ENCODE measurements around the gene TBCD. TPM values are rescaled to one million over a fixed set of nuclear protein-coding genes. Genes with fewer than 3 reads are reported as not detected.

The TBCD gene
- total and polyA plus RNA-seq, 2 donors (not counting 1 experiment from before 2014, with no cell fraction given), result 22.1 to 36.7 TPM

GRCh38 chr17:82908543-82909160 lies 156.8 kb downstream of the TBCD start:
- no peak overlapping the region for H3K4me3 ChIP-seq (replicated peaks in 1 of 4; ENCODE audit: control extremely low read depth in 1 of 4, insufficient read depth in 1 of 4, low read depth in 3 of 4, low read length in 4 of 4)
- H3K27ac ChIP-seq (ENCODE audit: insufficient read depth, low read length), result no peak overlapping the region
- no peaks in the 10 kb centered on the region for H3K36me3 ChIP-seq (ENCODE audit: control insufficient read depth, insufficient read depth, low read length)
- no peaks in the 10 kb centered on the region for H3K9me3 ChIP-seq (ENCODE audit: control insufficient read depth, insufficient read depth, low read depth, low read length)
- no peak overlapping the region for H2AFZ ChIP-seq (ENCODE audit: low read length)
- no peaks in the 10 kb centered on the region for H3K79me2 ChIP-seq (ENCODE audit: control insufficient read depth, insufficient read depth, low read length)
- no peaks in the 10 kb centered on the region for H3K4me1 ChIP-seq (ENCODE audit: control insufficient read depth, extremely low read depth, insufficient read depth, low read length)
- no peaks in the 10 kb centered on the region for H3K27me3 ChIP-seq (ENCODE audit: control insufficient read depth, insufficient read depth, low read length)
- no peak overlapping the region for H3K9ac ChIP-seq (ENCODE audit: insufficient read depth, low read length)
- no peak overlapping the region for H3K4me2 ChIP-seq (ENCODE audit: extremely low read depth, insufficient read depth, low read length)
- no peaks in the 10 kb centered on the region for H4K20me1 ChIP-seq (ENCODE audit: control insufficient read depth, extremely low read depth, insufficient read depth, low read length)
- no peak for TF ChIP-seq EZH2 (IDR thresholded peaks at IDR 0.05; ENCODE audit: low read length, missing control alignments)
- TF ChIP-seq, protein P1, sequence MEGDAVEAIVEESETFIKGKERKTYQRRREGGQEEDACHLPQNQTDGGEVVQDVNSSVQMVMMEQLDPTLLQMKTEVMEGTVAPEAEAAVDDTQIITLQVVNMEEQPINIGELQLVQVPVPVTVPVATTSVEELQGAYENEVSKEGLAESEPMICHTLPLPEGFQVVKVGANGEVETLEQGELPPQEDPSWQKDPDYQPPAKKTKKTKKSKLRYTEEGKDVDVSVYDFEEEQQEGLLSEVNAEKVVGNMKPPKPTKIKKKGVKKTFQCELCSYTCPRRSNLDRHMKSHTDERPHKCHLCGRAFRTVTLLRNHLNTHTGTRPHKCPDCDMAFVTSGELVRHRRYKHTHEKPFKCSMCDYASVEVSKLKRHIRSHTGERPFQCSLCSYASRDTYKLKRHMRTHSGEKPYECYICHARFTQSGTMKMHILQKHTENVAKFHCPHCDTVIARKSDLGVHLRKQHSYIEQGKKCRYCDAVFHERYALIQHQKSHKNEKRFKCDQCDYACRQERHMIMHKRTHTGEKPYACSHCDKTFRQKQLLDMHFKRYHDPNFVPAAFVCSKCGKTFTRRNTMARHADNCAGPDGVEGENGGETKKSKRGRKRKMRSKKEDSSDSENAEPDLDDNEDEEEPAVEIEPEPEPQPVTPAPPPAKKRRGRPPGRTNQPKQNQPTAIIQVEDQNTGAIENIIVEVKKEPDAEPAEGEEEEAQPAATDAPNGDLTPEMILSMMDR (conservative IDR thresholded peaks at IDR 0.05 in 1 of 2, IDR thresholded peaks at IDR 0.05 in 1 of 2; ENCODE audit: low read depth in 1 of 2, low read length in 2 of 2), result no peak
- DNase-seq (ENCODE audit: low read depth in 2 of 2), result no peak

DNA sequence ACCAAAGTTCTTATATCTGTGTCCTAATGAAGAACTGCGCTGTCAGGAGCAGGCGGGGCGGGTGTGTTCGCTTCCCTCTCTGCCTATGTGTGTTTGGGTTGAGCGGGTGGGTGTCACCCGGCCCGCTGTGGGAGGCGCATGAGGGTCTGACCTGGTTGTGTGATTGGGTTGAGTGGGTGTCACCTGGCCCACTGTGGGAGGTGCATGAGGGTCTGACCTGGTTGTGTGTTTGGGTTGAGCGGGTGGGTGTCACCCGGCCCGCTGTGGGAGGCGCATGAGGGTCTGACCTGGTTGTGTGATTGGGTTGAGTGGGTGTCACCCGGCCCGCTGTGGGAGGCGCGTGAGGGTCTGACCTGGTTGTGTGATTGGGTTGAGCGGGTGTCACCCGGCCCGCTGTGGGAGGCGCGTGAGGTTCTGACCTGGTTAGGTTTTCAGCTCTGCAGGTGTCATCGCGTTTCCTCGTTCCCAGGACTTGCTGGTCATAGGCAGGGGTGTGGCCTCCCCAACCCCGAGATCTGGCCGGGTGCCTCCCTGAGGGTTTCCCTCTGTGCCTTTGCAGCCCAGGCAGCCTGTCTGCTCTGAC lies 157.5 kb downstream of the TBCD start:
- TF ChIP-seq, protein P1 (conservative IDR thresholded peaks at IDR 0.05 in 1 of 2, IDR thresholded peaks at IDR 0.05 in 1 of 2; ENCODE audit: low read depth in 1 of 2, low read length in 2 of 2), result no peak
- TF ChIP-seq EZH2 (IDR thresholded peaks at IDR 0.05; ENCODE audit: low read length, missing control alignments), result no peak
- H3K4me2 ChIP-seq (ENCODE audit: extremely low read depth, insufficient read depth, low read length), result no peak overlapping the region
- H3K36me3 ChIP-seq (ENCODE audit: control insufficient read depth, insufficient read depth, low read length), result peaks cover 1% of the 10 kb centered on the region
- H3K27me3 ChIP-seq (ENCODE audit: control insufficient read depth, insufficient read depth, low read length), result no peaks in the 10 kb centered on the region
- no peak overlapping the region for H3K4me3 ChIP-seq (replicated peaks in 1 of 4; ENCODE audit: control extremely low read depth in 1 of 4, insufficient read depth in 1 of 4, low read depth in 3 of 4, low read length in 4 of 4)
- no peaks in the 10 kb centered on the region for H4K20me1 ChIP-seq (ENCODE audit: control insufficient read depth, extremely low read depth, insufficient read depth, low read length)
- H3K9me3 ChIP-seq (ENCODE audit: control insufficient read depth, insufficient read depth, low read depth, low read length), result no peaks in the 10 kb centered on the region
- H2AFZ ChIP-seq (ENCODE audit: low read length), result no peak overlapping the region
- no peak overlapping the region for H3K27ac ChIP-seq (ENCODE audit: insufficient read depth, low read length)
- H3K4me1 ChIP-seq (ENCODE audit: control insufficient read depth, extremely low read depth, insufficient read depth, low read length), result no peaks in the 10 kb centered on the region
- no peak for DNase-seq (ENCODE audit: low read depth in 2 of 2)
- no peak overlapping the region for H3K9ac ChIP-seq (ENCODE audit: insufficient read depth, low read length)
- H3K79me2 ChIP-seq (ENCODE audit: control insufficient read depth, insufficient read depth, low read length), result no peaks in the 10 kb centered on the region

DNA sequence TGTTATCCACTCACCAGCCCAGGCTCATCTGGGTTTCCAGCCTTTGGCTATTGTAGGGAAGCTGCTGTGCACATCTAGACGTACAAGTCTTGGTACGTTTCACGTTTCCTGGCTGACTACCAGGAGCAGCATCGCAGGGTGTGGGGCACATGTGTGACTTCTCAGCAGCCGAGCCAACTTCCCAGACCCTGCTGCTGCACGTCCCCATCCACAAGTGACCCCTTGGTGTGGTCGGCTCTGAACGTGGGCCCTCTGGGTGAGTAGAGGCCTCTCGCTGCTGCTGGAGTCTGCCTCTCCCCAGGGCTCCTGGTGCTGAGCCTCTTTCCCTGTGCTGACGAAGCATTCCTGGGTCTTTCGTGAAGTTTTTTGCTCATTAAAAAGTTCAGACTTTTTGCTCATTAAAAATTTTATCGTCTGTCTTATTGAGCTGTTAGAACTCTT lies 158.2 kb downstream of the TBCD start:
- no peaks in the 10 kb centered on the region for H3K79me2 ChIP-seq (ENCODE audit: control insufficient read depth, insufficient read depth, low read length)
- TF ChIP-seq, protein P1 (conservative IDR thresholded peaks at IDR 0.05 in 1 of 2, IDR thresholded peaks at IDR 0.05 in 1 of 2; ENCODE audit: low read depth in 1 of 2, low read length in 2 of 2), result no peak
- TF ChIP-seq EZH2 (IDR thresholded peaks at IDR 0.05; ENCODE audit: low read length, missing control alignments), result no peak
- no peak overlapping the region for H3K27ac ChIP-seq (ENCODE audit: insufficient read depth, low read length)
- DNase-seq (ENCODE audit: low read depth in 2 of 2), result no peak
- no peak overlapping the region for H3K9ac ChIP-seq (ENCODE audit: insufficient read depth, low read length)
- H3K4me3 ChIP-seq (replicated peaks in 1 of 4; ENCODE audit: control extremely low read depth in 1 of 4, insufficient read depth in 1 of 4, low read depth in 3 of 4, low read length in 4 of 4), result no peak overlapping the region
- no peaks in the 10 kb centered on the region for H3K27me3 ChIP-seq (ENCODE audit: control insufficient read depth, insufficient read depth, low read length)
- no peak overlapping the region for H2AFZ ChIP-seq (ENCODE audit: low read length)
- H3K4me1 ChIP-seq (ENCODE audit: control insufficient read depth, extremely low read depth, insufficient read depth, low read length), result no peaks in the 10 kb centered on the region
- H4K20me1 ChIP-seq (ENCODE audit: control insufficient read depth, extremely low read depth, insufficient read depth, low read length), result no peaks in the 10 kb centered on the region
- no peaks in the 10 kb centered on the region for H3K9me3 ChIP-seq (ENCODE audit: control insufficient read depth, insufficient read depth, low read depth, low read length)
- H3K36me3 ChIP-seq (ENCODE audit: control insufficient read depth, insufficient read depth, low read length), result peaks cover 1% of the 10 kb centered on the region
- no peak overlapping the region for H3K4me2 ChIP-seq (ENCODE audit: extremely low read depth, insufficient read depth, low read length)

Data from fibroblast of lung (primary cell).